Measurements from ENCODE around the gene YY1. TPM values are rescaled to one million over a fixed set of nuclear protein-coding genes. Genes with fewer than 3 reads are reported as not detected.
"Not testable (repeated sequence)": the region's sequence is repeated elsewhere in the genome, so short reads cannot be mapped to it uniquely, and the experiment has no call there.

Gene YY1
- total RNA-seq, 4 donors from 2014 or later: 30.6 to 46.5 (median 33.5) TPM

- WGBS, 2 donors: 4 to 60% methylated on average over 1 to 21 of the region's 49 CpGs
- peaks cover 27 to 75% (median 43%) of the 10 kb centered on the region in 3 donors for H3K4me1 ChIP-seq
- no peaks in the 10 kb centered on the region for H3K9me3 ChIP-seq
- H3K27ac ChIP-seq: peak overlapping the region; percentile 86 to 96 (median 92)
- H3K27me3 ChIP-seq: no peaks in the 10 kb centered on the region
- intact Hi-C loops (cut with DNase I): loop anchor here (10.0 kb wide), 1 partner anchor 68 kb away; the partner anchor contains the start of gene WDR25
- peak overlapping the region; percentile 79 to 99 (median 90) for H3K4me3 ChIP-seq
- no peak for DNase-seq
- TF ChIP-seq, protein P1, sequence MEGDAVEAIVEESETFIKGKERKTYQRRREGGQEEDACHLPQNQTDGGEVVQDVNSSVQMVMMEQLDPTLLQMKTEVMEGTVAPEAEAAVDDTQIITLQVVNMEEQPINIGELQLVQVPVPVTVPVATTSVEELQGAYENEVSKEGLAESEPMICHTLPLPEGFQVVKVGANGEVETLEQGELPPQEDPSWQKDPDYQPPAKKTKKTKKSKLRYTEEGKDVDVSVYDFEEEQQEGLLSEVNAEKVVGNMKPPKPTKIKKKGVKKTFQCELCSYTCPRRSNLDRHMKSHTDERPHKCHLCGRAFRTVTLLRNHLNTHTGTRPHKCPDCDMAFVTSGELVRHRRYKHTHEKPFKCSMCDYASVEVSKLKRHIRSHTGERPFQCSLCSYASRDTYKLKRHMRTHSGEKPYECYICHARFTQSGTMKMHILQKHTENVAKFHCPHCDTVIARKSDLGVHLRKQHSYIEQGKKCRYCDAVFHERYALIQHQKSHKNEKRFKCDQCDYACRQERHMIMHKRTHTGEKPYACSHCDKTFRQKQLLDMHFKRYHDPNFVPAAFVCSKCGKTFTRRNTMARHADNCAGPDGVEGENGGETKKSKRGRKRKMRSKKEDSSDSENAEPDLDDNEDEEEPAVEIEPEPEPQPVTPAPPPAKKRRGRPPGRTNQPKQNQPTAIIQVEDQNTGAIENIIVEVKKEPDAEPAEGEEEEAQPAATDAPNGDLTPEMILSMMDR (IDR thresholded peaks at IDR 0.05): no peak
- no peak for TF ChIP-seq POLR2A (IDR thresholded peaks at IDR 0.05)
- no peaks in the 10 kb centered on the region for H3K36me3 ChIP-seq
Observed at GRCh38 chr14:100306998-100307765, 68.2 kb downstream of the YY1 start.

- Histone ChIP-seq H3K4me3 (peak overlapping the region in 3 of 4 donors; percentile 79 to 99 (median 96)), H3K27me3 (no peaks in the 10 kb centered on the region), H3K36me3 (no peaks in the 10 kb centered on the region), H3K9me3 (no peaks in the 10 kb centered on the region), H3K4me1 (peaks cover 26 to 75% (median 42%) of the 10 kb centered on the region in 3 donors), H3K27ac (peak overlapping the region in 3 of 4 donors; percentile 28 to 96 (median 86))
- intact Hi-C loops (cut with DNase I): loop anchor here (10.0 kb wide), 1 partner anchor 67 kb away; the partner anchor contains the start of gene WDR25
- TF ChIP-seq, protein P1 (IDR thresholded peaks at IDR 0.05): no peak
- TF ChIP-seq POLR2A (IDR thresholded peaks at IDR 0.05): no peak
- 89 to 100% methylated on average over 1 to 4 of the region's 5 CpGs for WGBS, 2 donors
- no peak for DNase-seq
Observed at GRCh38 chr14:100307766-100308426, 69.0 kb downstream of the YY1 start.

- H3K27me3 ChIP-seq: not testable (repeated sequence)
- intact Hi-C loops (cut with DNase I): loop anchor here (10.0 kb wide), 1 partner anchor 66 kb away; the partner anchor contains the start of gene WDR25
Observed at GRCh38 chr14:100308427-100308792, 69.5 kb downstream of the YY1 start.

DNA sequence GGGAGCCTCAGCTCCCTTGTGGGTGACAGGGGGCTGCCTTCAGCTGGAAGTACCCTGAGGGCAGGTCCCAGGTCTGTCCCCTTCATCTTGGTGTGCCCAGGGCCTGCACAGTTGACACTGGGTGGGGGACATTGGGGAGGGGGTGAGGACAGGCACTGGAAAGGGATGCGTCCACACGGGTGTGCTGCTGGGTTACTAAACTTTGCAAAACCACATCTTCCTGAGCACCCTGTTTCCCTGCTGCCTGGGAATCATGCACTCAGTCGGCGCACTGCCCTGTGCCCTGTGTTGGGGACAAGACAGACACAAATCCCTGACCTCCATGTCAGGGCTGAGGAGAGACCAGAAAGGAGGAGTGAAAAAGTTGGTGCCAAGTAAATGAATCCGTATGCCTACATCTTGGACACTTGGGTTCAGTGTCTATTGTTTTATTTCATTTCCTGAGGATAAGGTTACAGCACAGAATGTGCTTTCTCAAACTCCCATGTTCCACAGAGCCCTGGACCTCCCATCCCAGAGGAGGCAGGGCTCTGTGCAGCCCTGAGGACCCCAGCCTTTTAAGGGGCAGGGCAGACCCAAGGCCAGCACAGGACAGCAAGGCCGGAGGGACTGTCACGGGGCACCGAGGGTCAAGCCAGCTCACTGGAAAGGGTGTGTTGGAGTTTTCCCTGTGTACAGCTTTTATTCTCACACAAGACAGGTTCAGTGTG, 70.2 kb downstream of the YY1 start:
- no peak for TF ChIP-seq POLR2A (IDR thresholded peaks at IDR 0.05)
- TF ChIP-seq, protein P1 (IDR thresholded peaks at IDR 0.05): no peak
- intact Hi-C loops (cut with DNase I): loop anchor here (10.0 kb wide), 1 partner anchor 66 kb away; the partner anchor contains the start of gene WDR25
- Histone ChIP-seq H3K27ac (peak overlapping the region in 3 of 4 donors; percentile 13 to 55 (median 50)), H3K9me3 (no peaks in the 10 kb centered on the region), H3K27me3 (no peaks in the 10 kb centered on the region), H3K4me1 (peaks cover 21 to 75% (median 36%) of the 10 kb centered on the region in 3 donors), H3K36me3 (no peaks in the 10 kb centered on the region), H3K4me3 (no peak overlapping the region)
- 80 to 81% methylated on average over 4 to 6 of the region's 8 CpGs for WGBS, 2 donors
- DNase-seq: no peak

More at GRCh38 chr14:100308427-100308792, 69.5 kb downstream of the YY1 start:
- not testable (repeated sequence) for H3K36me3 ChIP-seq, H3K4me3 ChIP-seq, DNase-seq, H3K9me3 ChIP-seq
- Histone ChIP-seq H3K27ac (peak overlapping the region in 1 of 4 donors; percentile 96), H3K4me1 (peaks cover 21 to 75% (median 37%) of the 10 kb centered on the region in 3 donors)
- 77 to 82% methylated on average over 5 to 6 of the region's 6 CpGs for WGBS, 2 donors

- H3K36me3 ChIP-seq: not testable (repeated sequence)
- 42 to 46% methylated on average over 12 to 16 of the region's 18 CpGs for WGBS, 2 donors
Observed at GRCh38 chr14:100312110-100312876, 73.3 kb downstream of the YY1 start.

More at GRCh38 chr14:100312110-100312876, 73.3 kb downstream of the YY1 start:
- H3K27ac ChIP-seq; H3K27me3 ChIP-seq; H3K4me3 ChIP-seq; H3K9me3 ChIP-seq; intact Hi-C loops (cut with DNase I); DNase-seq: not testable (repeated sequence)
- H3K4me1 ChIP-seq: peaks cover 21 to 62% (median 23%) of the 10 kb centered on the region in 3 donors

Measured in esophagus squamous epithelium (tissue), 5 donors.